ENCODE data around the gene ZC3H8. TPM values are rescaled to one million over a fixed set of nuclear protein-coding genes. Genes with fewer than 3 reads are reported as not detected.

Gene ZC3H8
- total RNA-seq, 3 donors from 2014 or later, result 17.0 to 38.3 (median 17.0) TPM

DNA sequence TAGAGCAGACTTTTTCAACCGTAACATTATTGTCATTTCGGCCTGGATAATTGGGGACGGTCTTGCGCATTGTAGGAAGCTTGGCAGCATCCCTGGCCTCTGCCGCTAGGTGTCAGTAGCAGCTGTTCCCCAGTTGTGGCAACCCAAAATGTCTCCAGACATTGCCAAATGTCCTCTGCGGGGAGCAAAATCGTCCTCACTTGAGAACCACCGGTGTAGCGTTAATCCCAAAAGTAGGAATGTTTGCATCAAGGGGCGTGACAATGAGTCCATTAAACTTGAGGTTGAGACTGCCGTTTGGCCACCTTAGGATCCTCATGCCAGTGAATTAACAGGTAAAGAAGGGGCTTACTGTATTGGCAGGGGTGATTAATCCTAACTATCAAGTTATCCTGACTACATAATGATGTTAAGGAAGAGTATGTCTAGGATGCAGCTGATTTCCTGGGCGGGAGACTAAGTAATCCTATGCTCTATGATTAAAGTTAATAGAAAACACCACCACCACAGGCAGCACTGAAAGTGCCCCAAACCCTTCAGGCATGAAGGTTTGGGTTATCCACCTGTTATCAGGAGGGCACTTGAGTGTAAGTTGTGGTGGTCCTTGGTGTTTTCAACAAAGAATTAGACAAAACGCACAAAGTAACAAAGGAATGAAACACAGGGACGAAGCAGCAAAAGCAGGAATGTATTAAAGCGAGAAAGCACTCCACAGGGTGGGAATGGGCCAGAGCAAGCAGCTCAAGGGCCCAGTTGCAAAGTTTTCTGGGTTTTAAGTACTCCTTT, 4.9 kb upstream of the ZC3H8 start:
- DNase-seq (ENCODE audit: low spot score in 2 of 2), result peak; percentile 62 to 84
- no peaks in the 10 kb centered on the region for H3K4me1 ChIP-seq
- no peaks in the 10 kb centered on the region for H3K36me3 ChIP-seq
- TF ChIP-seq POLR2A (IDR thresholded peaks at IDR 0.05), result no peak
- TF ChIP-seq, protein P1, sequence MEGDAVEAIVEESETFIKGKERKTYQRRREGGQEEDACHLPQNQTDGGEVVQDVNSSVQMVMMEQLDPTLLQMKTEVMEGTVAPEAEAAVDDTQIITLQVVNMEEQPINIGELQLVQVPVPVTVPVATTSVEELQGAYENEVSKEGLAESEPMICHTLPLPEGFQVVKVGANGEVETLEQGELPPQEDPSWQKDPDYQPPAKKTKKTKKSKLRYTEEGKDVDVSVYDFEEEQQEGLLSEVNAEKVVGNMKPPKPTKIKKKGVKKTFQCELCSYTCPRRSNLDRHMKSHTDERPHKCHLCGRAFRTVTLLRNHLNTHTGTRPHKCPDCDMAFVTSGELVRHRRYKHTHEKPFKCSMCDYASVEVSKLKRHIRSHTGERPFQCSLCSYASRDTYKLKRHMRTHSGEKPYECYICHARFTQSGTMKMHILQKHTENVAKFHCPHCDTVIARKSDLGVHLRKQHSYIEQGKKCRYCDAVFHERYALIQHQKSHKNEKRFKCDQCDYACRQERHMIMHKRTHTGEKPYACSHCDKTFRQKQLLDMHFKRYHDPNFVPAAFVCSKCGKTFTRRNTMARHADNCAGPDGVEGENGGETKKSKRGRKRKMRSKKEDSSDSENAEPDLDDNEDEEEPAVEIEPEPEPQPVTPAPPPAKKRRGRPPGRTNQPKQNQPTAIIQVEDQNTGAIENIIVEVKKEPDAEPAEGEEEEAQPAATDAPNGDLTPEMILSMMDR (IDR thresholded peaks at IDR 0.05), result peak; percentile 73 to 92 (median 88)
- TF ChIP-seq POLR2AphosphoS5 (IDR thresholded peaks at IDR 0.05), result peak in 2 of 3 donors; percentile 22 to 27
- H3K27ac ChIP-seq, result no peak overlapping the region
- H3K4me3 ChIP-seq, result peak overlapping the region in 2 of 3 donors; percentile 12 to 17
- intact Hi-C loops (cut with DNase I; ENCODE audit: low total_unique reads), result loop anchor here (1.0 kb wide), 1 partner anchor 10 kb away; no protein-coding TSS in a partner anchor
- peaks cover 0 to 5% of the 10 kb centered on the region in 2 donors for H3K9me3 ChIP-seq
- H3K27me3 ChIP-seq, result no peaks in the 10 kb centered on the region

- intact Hi-C loops (cut with DNase I; ENCODE audit: low total_unique reads), result no loop called here
- no peak for DNase-seq (ENCODE audit: low spot score in 2 of 2)
- Histone ChIP-seq H3K27ac (no peak overlapping the region), H3K9me3 (peaks cover 0 to 2% of the 10 kb centered on the region in 2 donors), H3K36me3 (no peaks in the 10 kb centered on the region), H3K27me3 (no peaks in the 10 kb centered on the region), H3K4me1 (peaks cover 0 to 6% of the 10 kb centered on the region in 2 donors), H3K4me3 (no peak overlapping the region)
- TF ChIP-seq POLR2A (IDR thresholded peaks at IDR 0.05) (no peak), POLR2AphosphoS5 (IDR thresholded peaks at IDR 0.05) (no peak)
- TF ChIP-seq, protein P1 (IDR thresholded peaks at IDR 0.05), result no peak
These were observed 2.7 kb upstream of the ZC3H8 start for GRCh38 chr2:112257575-112257974.

DNA sequence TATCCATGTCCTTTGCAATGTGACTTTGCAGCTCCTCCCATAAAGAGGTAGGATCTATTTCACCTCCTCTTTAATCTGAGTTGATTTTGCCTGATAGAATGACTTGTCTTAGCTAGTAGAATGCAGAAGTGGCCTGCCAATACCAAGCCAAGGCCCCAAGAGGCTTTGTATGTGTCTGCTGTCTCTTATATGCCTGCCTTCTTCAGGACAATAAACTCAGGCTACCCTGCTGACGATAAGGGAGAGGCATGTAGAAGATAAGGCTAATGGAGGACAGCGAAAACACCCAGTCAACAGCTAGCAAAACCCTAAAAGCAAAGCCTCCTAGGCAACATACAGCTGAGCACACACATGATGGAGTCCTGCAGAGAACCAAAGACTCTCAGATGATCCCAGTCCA, 1.8 kb upstream of the ZC3H8 start:
- TF ChIP-seq, protein P1 (IDR thresholded peaks at IDR 0.05), result no peak
- TF ChIP-seq POLR2A (IDR thresholded peaks at IDR 0.05), result no peak
- no peak for TF ChIP-seq POLR2AphosphoS5 (IDR thresholded peaks at IDR 0.05)
- Histone ChIP-seq H3K36me3 (no peaks in the 10 kb centered on the region), H3K27me3 (no peaks in the 10 kb centered on the region), H3K4me1 (peaks cover 0 to 6% of the 10 kb centered on the region in 2 donors), H3K4me3 (no peak overlapping the region), H3K27ac (no peak overlapping the region), H3K9me3 (no peaks in the 10 kb centered on the region)
- no peak for DNase-seq (ENCODE audit: low spot score in 2 of 2)
- intact Hi-C loops (cut with DNase I; ENCODE audit: low total_unique reads), result no loop called here

DNA sequence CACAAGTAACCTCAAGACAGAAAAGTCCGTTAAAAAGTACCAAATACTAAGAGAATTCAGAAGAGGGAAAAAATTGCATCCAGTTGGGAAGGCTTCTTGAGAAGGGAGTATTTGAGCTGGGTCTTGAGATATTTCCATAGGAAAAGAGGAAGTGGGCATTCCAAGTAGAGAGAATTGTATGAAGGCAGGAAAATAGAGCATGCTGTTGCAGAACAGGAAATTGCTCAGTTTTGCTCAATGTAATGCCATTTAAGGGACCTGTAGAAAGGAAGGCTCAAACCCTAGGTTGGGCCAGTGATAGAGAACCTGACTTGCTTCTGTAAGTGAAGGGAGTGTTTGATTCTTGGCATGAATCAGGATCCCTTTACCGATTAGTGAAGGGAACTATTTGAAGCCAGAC, 1.0 kb upstream of the ZC3H8 start:
- no peaks in the 10 kb centered on the region for H3K27me3 ChIP-seq
- no peak overlapping the region for H3K27ac ChIP-seq
- intact Hi-C loops (cut with DNase I; ENCODE audit: low total_unique reads), result no loop called here
- no peak overlapping the region for H3K4me3 ChIP-seq
- H3K4me1 ChIP-seq, result peaks cover 0 to 6% of the 10 kb centered on the region in 2 donors
- DNase-seq (ENCODE audit: low spot score in 2 of 2), result no peak
- H3K9me3 ChIP-seq, result no peaks in the 10 kb centered on the region
- no peak for TF ChIP-seq POLR2AphosphoS5 (IDR thresholded peaks at IDR 0.05)
- TF ChIP-seq, protein P1 (IDR thresholded peaks at IDR 0.05), result no peak
- no peak for TF ChIP-seq POLR2A (IDR thresholded peaks at IDR 0.05)
- no peaks in the 10 kb centered on the region for H3K36me3 ChIP-seq

- H3K4me1 ChIP-seq, result peaks cover 0 to 6% of the 10 kb centered on the region in 2 donors
- no peaks in the 10 kb centered on the region for H3K9me3 ChIP-seq
- intact Hi-C loops (cut with DNase I; ENCODE audit: low total_unique reads), result no loop called here
- no peak overlapping the region for H3K4me3 ChIP-seq
- no peak overlapping the region for H3K27ac ChIP-seq
- TF ChIP-seq POLR2A (IDR thresholded peaks at IDR 0.05) (no peak), POLR2AphosphoS5 (IDR thresholded peaks at IDR 0.05) (no peak)
- TF ChIP-seq, protein P1 (IDR thresholded peaks at IDR 0.05), result no peak
- H3K27me3 ChIP-seq, result no peaks in the 10 kb centered on the region
- H3K36me3 ChIP-seq, result no peaks in the 10 kb centered on the region
- DNase-seq (ENCODE audit: low spot score in 2 of 2), result no peak
These were observed 1.5 kb downstream of the ZC3H8 start for GRCh38 chr2:112253261-112253815.

Measured in breast epithelium (tissue), 4 donors.